Fibroblast of mammary gland (primary cell): Measurements from ENCODE around the gene NOS1.

ENCODE experiments used
- DNase-seq: peaks from one replicate; pipeline ENCODE4 v3.0.0-alpha.2; 2010; ENCODE audit warnings: low read depth
- H3K4me3 ChIP-seq: 2 replicates; pipeline ENCODE4 v1.5.1; 2011; ENCODE audit warnings: low read depth, mild to moderate bottlenecking, low read length, moderate library complexity; ENCODE audit not compliant: control insufficient read depth
- CTCF ChIP-seq: conservative IDR thresholded peaks from 2 replicates; pipeline ENCODE4 v1.5.1; 2011; ENCODE audit warnings: low read depth, low read length, inconsistent platforms; ENCODE audit not compliant: control insufficient read depth, insufficient read depth

Gene NOS1

GRCh38 chr12:117213295-117213808 lies 148.1 kb downstream of the NOS1 start:
- DNase-seq, result no peak
- no peak for TF ChIP-seq CTCF
- no peak overlapping the region for H3K4me3 ChIP-seq

GRCh38 chr12:117212563-117213190 lies 148.7 kb downstream of the NOS1 start:
- peak; percentile 95 for TF ChIP-seq CTCF
- H3K4me3 ChIP-seq, result no peak overlapping the region
- peak; percentile 77 for DNase-seq

DNA sequence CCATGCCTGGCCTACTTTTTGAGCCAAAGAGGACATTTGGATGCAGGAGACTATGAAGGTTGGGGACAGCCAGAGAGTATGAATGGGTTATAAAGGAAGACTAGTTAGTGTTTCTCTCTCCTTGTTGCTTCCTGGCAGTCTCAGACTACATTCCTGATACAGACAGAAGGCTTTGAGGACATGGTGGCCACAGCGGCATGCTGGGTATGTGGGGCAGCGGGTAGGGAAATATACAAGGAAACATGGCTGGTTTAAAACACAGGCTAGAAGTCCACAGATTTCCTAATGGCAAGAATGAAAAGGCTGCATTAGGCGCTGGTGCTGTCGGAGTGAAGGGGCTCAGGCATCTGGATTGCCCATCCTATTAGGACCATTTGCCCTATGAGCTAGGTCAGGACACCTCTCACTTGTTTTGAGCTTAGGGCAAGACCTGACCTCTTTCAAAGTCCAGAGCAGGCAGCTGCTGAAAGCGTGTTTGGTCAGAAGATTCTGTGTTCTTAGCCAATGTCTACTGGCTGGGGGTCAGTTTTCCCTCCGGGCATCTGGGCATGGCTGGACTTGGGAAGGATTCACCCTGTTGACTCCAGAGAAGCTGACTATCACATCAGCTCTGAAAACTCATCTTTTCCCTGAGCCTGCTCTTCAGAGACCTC lies 151.0 kb downstream of the NOS1 start:
- DNase-seq, result no peak
- H3K4me3 ChIP-seq, result no peak overlapping the region
- no peak for TF ChIP-seq CTCF

DNA sequence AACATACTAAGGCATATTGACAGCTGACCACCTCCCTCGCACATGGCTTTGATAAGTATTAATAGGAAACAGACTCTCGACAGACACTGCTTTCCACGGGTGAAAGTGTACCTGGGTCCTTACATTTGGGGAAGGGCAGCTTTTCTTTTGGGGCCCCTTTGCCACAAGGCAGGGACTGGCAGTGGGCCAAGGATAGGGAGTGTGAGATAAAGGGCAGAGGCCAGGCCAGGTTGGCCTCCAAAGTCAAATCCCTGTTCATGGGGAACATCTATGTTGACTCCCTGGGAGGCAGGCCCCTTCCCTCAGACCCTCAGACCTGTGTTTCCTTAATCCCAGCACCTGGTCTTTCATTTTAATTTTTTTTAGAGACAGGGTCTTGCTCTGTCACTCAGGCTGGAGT lies 151.8 kb downstream of the NOS1 start:
- no peak for TF ChIP-seq CTCF
- no peak overlapping the region for H3K4me3 ChIP-seq
- DNase-seq, result no peak

- no peak overlapping the region for H3K4me3 ChIP-seq
- TF ChIP-seq CTCF, result no peak
- DNase-seq, result no peak
Observed at GRCh38 chr12:117208811-117209455, 152.5 kb downstream of the NOS1 start.

DNA sequence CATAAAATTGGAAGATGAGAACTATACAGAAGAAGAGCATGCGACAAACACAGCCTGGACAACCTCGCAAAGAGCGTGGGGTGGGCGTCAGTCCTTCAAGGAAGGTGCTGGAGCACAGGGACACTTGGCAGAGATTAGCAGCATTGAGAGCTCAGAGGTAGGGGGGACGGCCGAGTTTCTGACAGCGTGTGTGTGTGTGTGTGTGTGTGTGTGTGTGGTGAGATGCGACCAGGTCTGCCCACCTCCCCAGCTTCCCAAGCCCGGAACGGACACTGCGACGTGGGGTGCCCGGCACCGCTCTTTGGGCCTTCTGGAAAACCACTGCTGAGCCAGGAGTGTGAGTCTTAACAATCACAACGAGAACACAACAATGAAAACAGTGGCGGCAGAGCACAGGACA lies 153.2 kb downstream of the NOS1 start:
- no peak for DNase-seq
- no peak overlapping the region for H3K4me3 ChIP-seq
- TF ChIP-seq CTCF, result no peak
